HG02938 (cell line): ENCODE data around the gene RASL12.
"Not testable (repeated sequence)": the region's sequence is repeated elsewhere in the genome, so short reads cannot be mapped to it uniquely, and the experiment has no call there.

ENCODE experiments used
- ATAC-seq: cut with Tn5 transposase; IDR thresholded peaks from one replicate; pipeline ENCODE4 v1.9.1; 2021; ENCODE audit warnings: mild to moderate bottlenecking, moderate library complexity; ENCODE audit not compliant: unreplicated experiment

The RASL12 gene

GRCh38 chr15:65032801-65033537 lies 34.8 kb downstream of the RASL12 start:
- ATAC-seq, result no peak

GRCh38 chr15:65029736-65030208 lies 38.0 kb downstream of the RASL12 start:
- ATAC-seq, result no peak

- ATAC-seq, result peak; percentile 64
Measured at GRCh38 chr15:65028921-65029735, 38.7 kb downstream of the RASL12 start, which contains the start of gene MTFMT. MTFMT (minus strand) TSS chr15:65029639; CDS start chr15:65029613, 26 bp downstream.

- no peak for ATAC-seq
Measured at GRCh38 chr15:65028338-65028737, 39.5 kb downstream of the RASL12 start.

- ATAC-seq, result no peak
Measured at GRCh38 chr15:65027593-65027992, 40.2 kb downstream of the RASL12 start.

GRCh38 chr15:65026756-65027155 lies 41.0 kb downstream of the RASL12 start:
- no peak for ATAC-seq

- no peak for ATAC-seq
Measured at GRCh38 chr15:65021488-65021887, 46.3 kb downstream of the RASL12 start.

- no peak for ATAC-seq
Measured at GRCh38 chr15:65020419-65020818, 47.4 kb downstream of the RASL12 start.

GRCh38 chr15:65011198-65011597 lies 56.6 kb downstream of the RASL12 start:
- ATAC-seq, result not testable (repeated sequence)

GRCh38 chr15:65008983-65009382 lies 58.8 kb downstream of the RASL12 start:
- no peak for ATAC-seq

GRCh38 chr15:65006876-65007275 lies 60.9 kb downstream of the RASL12 start:
- no peak for ATAC-seq

GRCh38 chr15:65004993-65005392 lies 62.8 kb downstream of the RASL12 start:
- ATAC-seq, result no peak
